NT2/D1 (cell line): ENCODE measurements around the gene EVI5L.
"Not testable (repeated sequence)": the region's sequence is repeated elsewhere in the genome, so short reads cannot be mapped to it uniquely, and the experiment has no call there.

Source experiments
- DNase-seq: peaks from one replicate; pipeline ENCODE4 v3.0.0-alpha.2; 2011; ENCODE audit warnings: low read depth, low spot score
- H3K27me3 ChIP-seq: 2 replicates; pipeline ENCODE4 v1.6.0; 2011; ENCODE audit warnings: mild to moderate bottlenecking; ENCODE audit not compliant: insufficient read length, insufficient read depth
- H3K36me3 ChIP-seq: 2 replicates; pipeline ENCODE4 v1.6.1; 2011; ENCODE audit warnings: mild to moderate bottlenecking, low read length, mixed read lengths; ENCODE audit not compliant: insufficient read depth, insufficient read length
- H3K4me1 ChIP-seq: 2 replicates; pipeline ENCODE4 v1.5.1; 2011; ENCODE audit not compliant: insufficient read depth, insufficient read length
- H3K4me3 ChIP-seq: 2 replicates; pipeline ENCODE4 v1.5.1; 2011; ENCODE audit warnings: low read depth; ENCODE audit not compliant: insufficient read length
- H3K9ac ChIP-seq: 2 replicates; pipeline ENCODE4 v1.6.0; 2011; ENCODE audit warnings: low read depth; ENCODE audit not compliant: insufficient read length
- H3K9me3 ChIP-seq: 2 replicates; pipeline ENCODE4 v1.5.1; 2011; ENCODE audit warnings: mild to moderate bottlenecking, low read length; ENCODE audit not compliant: insufficient read depth
- SUZ12 ChIP-seq: IDR thresholded peaks from 2 replicates; pipeline ENCODE4 v1.6.1; 2011; ENCODE audit not compliant: insufficient read length, insufficient read depth; ENCODE audit errors: extremely low read depth
- YY1 ChIP-seq: IDR thresholded peaks from 2 replicates; pipeline ENCODE4 v1.6.1; 2011; ENCODE audit not compliant: insufficient read length, insufficient read depth
- ZNF274 ChIP-seq: IDR thresholded peaks from 2 replicates; pipeline ENCODE4 v1.6.1; 2011; ENCODE audit warnings: mild to moderate bottlenecking, low read depth, low read length

Gene EVI5L

GRCh38 chr19:7888145-7888825 is 58.3 kb downstream of the EVI5L start, which contains the start of gene LRRC8E:
Gene LRRC8E (plus strand): TSS chr19:7888510. CDS start chr19:7895604, 7,094 bp downstream.
- Histone ChIP-seq H3K36me3 (no peaks in the 10 kb centered on the region), H3K27me3 (no peaks in the 10 kb centered on the region), H3K4me1 (peaks cover 2% of the 10 kb centered on the region), H3K9me3 (no peaks in the 10 kb centered on the region), H3K9ac (peak within 1 kb of the TSS; percentile 85), H3K4me3 (peak within 1 kb of the TSS; percentile 67)
- TF ChIP-seq SUZ12 (no peak), YY1 (no peak), ZNF274 (no peak)
- peak; percentile 44 for DNase-seq

GRCh38 chr19:7888826-7889217 is 58.8 kb downstream of the EVI5L start:
- no peak for TF ChIP-seq SUZ12
- TF ChIP-seq ZNF274, result no peak
- TF ChIP-seq YY1, result no peak
- peaks cover 2% of the 10 kb centered on the region for H3K4me1 ChIP-seq
- DNase-seq, result no peak
- H3K9ac ChIP-seq, result peak overlapping the region; percentile 85
- peaks cover 2% of the 10 kb centered on the region for H3K36me3 ChIP-seq
- H3K27me3 ChIP-seq, result no peaks in the 10 kb centered on the region
- H3K9me3 ChIP-seq, result no peaks in the 10 kb centered on the region
- H3K4me3 ChIP-seq, result peak overlapping the region; percentile 67

- not testable (repeated sequence) for H3K9me3 ChIP-seq, H3K4me3 ChIP-seq, H3K27me3 ChIP-seq, H3K9ac ChIP-seq, DNase-seq
- Histone ChIP-seq H3K36me3 (peaks cover 12% of the 10 kb centered on the region), H3K4me1 (peaks cover 10% of the 10 kb centered on the region)
Observed at GRCh38 chr19:7893362-7894101, 63.5 kb downstream of the EVI5L start.

GRCh38 chr19:7894612-7895309 is 64.7 kb downstream of the EVI5L start:
- Histone ChIP-seq H3K9me3 (no peaks in the 10 kb centered on the region), H3K36me3 (peaks cover 24% of the 10 kb centered on the region), H3K4me1 (peaks cover 10% of the 10 kb centered on the region), H3K9ac (no peak overlapping the region), H3K27me3 (no peaks in the 10 kb centered on the region), H3K4me3 (no peak overlapping the region)
- TF ChIP-seq ZNF274 (no peak), YY1 (no peak), SUZ12 (no peak)
- no peak for DNase-seq

GRCh38 chr19:7895565-7895964 is 65.5 kb downstream of the EVI5L start:
- no peak for DNase-seq
- Histone ChIP-seq H3K36me3 (peaks cover 32% of the 10 kb centered on the region), H3K4me1 (peaks cover 13% of the 10 kb centered on the region), H3K9ac (no peak overlapping the region), H3K4me3 (no peak overlapping the region), H3K9me3 (no peaks in the 10 kb centered on the region), H3K27me3 (no peaks in the 10 kb centered on the region)
- TF ChIP-seq ZNF274 (no peak), SUZ12 (no peak), YY1 (no peak)

- Histone ChIP-seq H3K9me3 (no peaks in the 10 kb centered on the region), H3K36me3 (peaks cover 39% of the 10 kb centered on the region), H3K9ac (no peak overlapping the region), H3K27me3 (no peaks in the 10 kb centered on the region), H3K4me3 (no peak overlapping the region), H3K4me1 (peaks cover 16% of the 10 kb centered on the region)
- TF ChIP-seq YY1 (no peak), ZNF274 (no peak), SUZ12 (no peak)
- no peak for DNase-seq
Observed at GRCh38 chr19:7897292-7897691, 67.3 kb downstream of the EVI5L start.

GRCh38 chr19:7898967-7899366 is 68.9 kb downstream of the EVI5L start:
- Histone ChIP-seq H3K4me3 (no peak overlapping the region), H3K27me3 (no peaks in the 10 kb centered on the region), H3K36me3 (peaks cover 36% of the 10 kb centered on the region), H3K4me1 (peaks cover 20% of the 10 kb centered on the region), H3K9ac (no peak overlapping the region), H3K9me3 (no peaks in the 10 kb centered on the region)
- TF ChIP-seq YY1, result no peak
- TF ChIP-seq ZNF274, result no peak
- no peak for TF ChIP-seq SUZ12
- DNase-seq, result no peak
